GM18861 (cell line): ENCODE data around the gene LHX2.

Source experiments
- ATAC-seq: cut with Tn5 transposase; IDR thresholded peaks from one replicate; pipeline ENCODE4 v1.9.1; 2021; ENCODE audit not compliant: unreplicated experiment

LHX2 gene

GRCh38 chr9:124029617-124030016 is 18.0 kb downstream of the LHX2 start:
- ATAC-seq: no peak

- ATAC-seq: no peak
Observed at GRCh38 chr9:124030969-124031451, 19.4 kb downstream of the LHX2 start.

- no peak for ATAC-seq
Observed at GRCh38 chr9:124032247-124032646, 20.7 kb downstream of the LHX2 start.

- ATAC-seq: no peak
Observed at GRCh38 chr9:124033348-124033747, 21.8 kb downstream of the LHX2 start.

GRCh38 chr9:124033967-124034366 is 22.4 kb downstream of the LHX2 start:
- ATAC-seq: no peak

- no peak for ATAC-seq
Observed at GRCh38 chr9:124035001-124035650, 23.6 kb downstream of the LHX2 start.

- no peak for ATAC-seq
Observed at GRCh38 chr9:124036578-124036977, 25.0 kb downstream of the LHX2 start.

GRCh38 chr9:124037790-124038189 is 26.2 kb downstream of the LHX2 start:
- no peak for ATAC-seq

- no peak for ATAC-seq
Observed at GRCh38 chr9:124038239-124038638, 26.7 kb downstream of the LHX2 start.

- ATAC-seq: no peak
Observed at GRCh38 chr9:124038790-124039633, 27.4 kb downstream of the LHX2 start.

GRCh38 chr9:124040186-124040931 is 28.8 kb downstream of the LHX2 start:
- no peak for ATAC-seq

- ATAC-seq: no peak
Observed at GRCh38 chr9:124040935-124041816, 29.6 kb downstream of the LHX2 start.

GRCh38 chr9:124041817-124042116 is 30.2 kb downstream of the LHX2 start:
- ATAC-seq: no peak

- ATAC-seq: no peak
Observed at GRCh38 chr9:124042201-124042721, 30.7 kb downstream of the LHX2 start.

GRCh38 chr9:124044448-124044847 is 32.9 kb downstream of the LHX2 start:
- ATAC-seq: no peak

GRCh38 chr9:124045076-124045829 is 33.7 kb downstream of the LHX2 start:
- no peak for ATAC-seq

- ATAC-seq: no peak
Observed at GRCh38 chr9:124045830-124046177, 34.2 kb downstream of the LHX2 start.

GRCh38 chr9:124046189-124046588 is 34.6 kb downstream of the LHX2 start:
- no peak for ATAC-seq

- no peak for ATAC-seq
Observed at GRCh38 chr9:124047251-124047672, 35.7 kb downstream of the LHX2 start.

- ATAC-seq: no peak
Observed at GRCh38 chr9:124050955-124051354, 39.4 kb downstream of the LHX2 start.
